A549 (cell line): Measurements from ENCODE around the gene SHISAL1. TPM values are rescaled to one million over a fixed set of nuclear protein-coding genes. Genes with fewer than 3 reads are reported as not detected.

Source experiments
- ATAC-seq, 2 experiments: fragments of 200-7000 bp in 1 of 2; fragments of >200 bp in 1 of 2; cut with Nextera tagmentation in 1 of 2; cut with Tn5 transposase in 1 of 2; 3 replicates each; pipeline versions ENCODE4 v1.8.0 to v1.9.1; 2018 to 2020; ENCODE audit warnings: mild to moderate bottlenecking in 1 of 2, moderate library complexity in 1 of 2
- CTCF ChIA-PET: fragments of 300-600 bp; sonication (Branson Sonifier 250); formaldehyde crosslinking; extraction: SDS; loops from one replicate; lab custom pipeline; 2021; ENCODE audit warnings: antibody characterized with exemption, inconsistent platforms; lab: Yijun Ruan, JAX
- POLR2A ChIA-PET: fragments of 350-600 bp; formaldehyde crosslinking; extraction: SDS; loops from one replicate; lab custom pipeline; 2021; ENCODE audit warnings: antibody characterized with exemption, inconsistent platforms; lab: Yijun Ruan, JAX
- DNase-seq, 2 experiments: peaks; one replicate each; pipeline versions ENCODE4 v3.0.0 to v3.0.0-alpha.2; 2011 to 2016; ENCODE audit warnings: low read depth in 1 of 2, low spot score in 1 of 2
- FAIRE-seq: peaks from 2 replicates; lab custom pipeline; 2011; peaks lifted over from hg19 to GRCh38; lab: Jason Lieb, UNC
- H3K27ac ChIP-seq, 2 experiments: fragments of >200 bp; sonication (Bioruptor Twin); formaldehyde crosslinking; 3 replicates each; pipeline ENCODE4 v1.5.1; 2016 to 2017
- H3K4me1 ChIP-seq: fragments of >200 bp; sonication (Bioruptor Twin); formaldehyde crosslinking; 3 replicates; pipeline ENCODE4 v1.6.1; 2016
- H3K4me2 ChIP-seq: fragments of >200 bp; sonication (Bioruptor Twin); formaldehyde crosslinking; 3 replicates; pipeline ENCODE4 v1.6.1; 2016
- H3K4me3 ChIP-seq: fragments of >200 bp; sonication (Bioruptor Twin); formaldehyde crosslinking; 3 replicates; pipeline ENCODE4 v1.5.1; 2016
- H3K9me3 ChIP-seq: fragments of >200 bp; sonication (Bioruptor Twin); formaldehyde crosslinking; 3 replicates; pipeline ENCODE4 v1.6.1; 2016
- BHLHE40 ChIP-seq: IDR thresholded peaks from 2 replicates; pipeline ENCODE4 v1.6.1; 2012; ENCODE audit warnings: low read depth, low read length, inconsistent platforms
- CBX2 ChIP-seq: fragments of 200-600 bp; sonication (generic); IDR thresholded peaks from 2 replicates; pipeline ENCODE4 v1.6.1; 2016; ENCODE audit warnings: low read depth, mild to moderate bottlenecking, borderline replicate concordance
- CHD4 ChIP-seq: fragments of 200-600 bp; sonication (generic); IDR thresholded peaks from 2 replicates; pipeline ENCODE4 v1.6.1; 2016; ENCODE audit warnings: antibody characterized with exemption, mild to moderate bottlenecking, borderline replicate concordance
- CTCF ChIP-seq: fragments of >200 bp; sonication (Bioruptor Twin); formaldehyde crosslinking; IDR thresholded peaks from 3 replicates; pipeline ENCODE4 v1.5.1; 2016
- FOSB ChIP-seq: fragments of 250-450 bp; sonication (Bioruptor Pico); IDR thresholded peaks from 2 replicates; pipeline ENCODE4 v1.5.0; 2020; ENCODE audit warnings: mild to moderate bottlenecking, moderate library complexity
- GATA3 ChIP-seq: IDR thresholded peaks from 2 replicates; pipeline ENCODE4 v1.6.1; 2012; ENCODE audit warnings: borderline replicate concordance
- JUN ChIP-seq, 2 experiments: fragments of >200 bp; sonication (Bioruptor Twin); formaldehyde crosslinking; IDR thresholded peaks; 2 replicates in 1 of 2; 3 replicates in 1 of 2; pipeline ENCODE4 v1.6.1; 2016 to 2017
- JUNB ChIP-seq: fragments of >200 bp; sonication (Bioruptor Twin); formaldehyde crosslinking; IDR thresholded peaks from 2 replicates; pipeline ENCODE4 v1.6.1; 2016
- NFE2L2 ChIP-seq: fragments of 150-350 bp; conservative IDR thresholded peaks from 2 replicates; pipeline ENCODE4 v1.6.1; 2014; ENCODE audit warnings: low read length
- NPAS2 ChIP-seq: fragments of 250-450 bp; sonication (Bioruptor Pico); IDR thresholded peaks from 2 replicates; pipeline ENCODE4 v1.8.0; 2022; ENCODE audit warnings: mild to moderate bottlenecking, moderate library complexity, borderline replicate concordance
- PBX3 ChIP-seq: IDR thresholded peaks from 2 replicates; pipeline ENCODE4 v1.6.1; 2012
- RAD21 ChIP-seq, 2 experiments: fragments of >200 bp in 1 of 2; sonication (Bioruptor Twin) in 1 of 2; formaldehyde crosslinking in 1 of 2; IDR thresholded peaks in 1 of 2; conservative IDR thresholded peaks in 1 of 2; 2 replicates in 1 of 2; 3 replicates in 1 of 2; pipeline ENCODE4 v1.6.1; 2012 to 2018; ENCODE audit warnings: inconsistent platforms in 1 of 2
- RARB ChIP-seq: fragments of 250-450 bp; sonication (Bioruptor Pico); IDR thresholded peaks from 2 replicates; pipeline ENCODE4 v1.8.0; 2021; ENCODE audit warnings: mild to moderate bottlenecking, moderate library complexity
- RFX5 ChIP-seq: fragments of 450-650 bp; IDR thresholded peaks from 2 replicates; pipeline ENCODE4 v1.7.1; 2014; ENCODE audit warnings: antibody characterized with exemption, mild to moderate bottlenecking, moderate library complexity
- USF2 ChIP-seq: fragments of 450-650 bp; IDR thresholded peaks from 2 replicates; pipeline ENCODE4 v1.6.1; 2014; ENCODE audit warnings: antibody characterized with exemption
- ZC3H11A ChIP-seq: fragments of 450-650 bp; IDR thresholded peaks from 2 replicates; pipeline ENCODE4 v1.6.1; 2014; ENCODE audit warnings: antibody characterized with exemption, mild to moderate bottlenecking
- ZFP36 ChIP-seq: fragments of 450-650 bp; IDR thresholded peaks from 2 replicates; pipeline ENCODE4 v1.6.1; 2014; ENCODE audit warnings: borderline replicate concordance; ENCODE audit not compliant: partially characterized antibody
- ZSCAN20 ChIP-seq: fragments of 250-450 bp; sonication (Bioruptor Pico); IDR thresholded peaks from 2 replicates; pipeline ENCODE4 v1.8.0; 2022; ENCODE audit warnings: mild to moderate bottlenecking, moderate library complexity
- whole genome bisulfite sequencing: methylation state at CpG from one replicate; pipeline ENCODE4 v1.1.6; 2017; ENCODE audit errors: missing lambda C conversion rate; 5-methylcytosine and 5-hydroxymethylcytosine counted together
- polyA plus RNA-seq, 4 experiments: library from polyadenylated mRNA; depleted of rRNA in 3 of 4; stranded (reverse); fragments of >200 nt; fragmentation: RNase III in 1 of 4; extraction: RNeasy Plus Mini Kit Qiagen cat#74134 plus additional on column Dnase treatment in 1 of 4; gene quantifications; 2 replicates in 3 of 4; 3 replicates in 1 of 4; pipeline ENCODE4 v1.2.3, GENCODE V29; 2011 to 2017
- TF ChIP-seq, protein P1 (sequence below): fragments of 150-350 bp; IDR thresholded peaks from 2 replicates; pipeline ENCODE4 v1.6.1; 2014; ENCODE audit warnings: low read depth, mild to moderate bottlenecking, low read length
- TF ChIP-seq, protein P2 (sequence below): fragments of 250-450 bp; sonication (Bioruptor Pico); IDR thresholded peaks from 2 replicates; pipeline ENCODE4 v1.5.0; 2020; ENCODE audit warnings: low read depth, mild to moderate bottlenecking, moderate library complexity

SHISAL1 gene
- polyA plus RNA-seq, 2 of the 4 experiments (the other 2 are of a cell fraction): 0.61 to 1.9 TPM

- Histone ChIP-seq H3K27ac (no peak overlapping the region), H3K9me3 (no peaks in the 10 kb centered on the region), H3K4me1 (no peaks in the 10 kb centered on the region), H3K4me2 (no peak overlapping the region), H3K4me3 (no peak overlapping the region)
- no peak for DNase-seq
- no peak for ATAC-seq
- no peak for FAIRE-seq
- POLR2A ChIA-PET: no interaction called here
- TF ChIP-seq, protein P1, sequence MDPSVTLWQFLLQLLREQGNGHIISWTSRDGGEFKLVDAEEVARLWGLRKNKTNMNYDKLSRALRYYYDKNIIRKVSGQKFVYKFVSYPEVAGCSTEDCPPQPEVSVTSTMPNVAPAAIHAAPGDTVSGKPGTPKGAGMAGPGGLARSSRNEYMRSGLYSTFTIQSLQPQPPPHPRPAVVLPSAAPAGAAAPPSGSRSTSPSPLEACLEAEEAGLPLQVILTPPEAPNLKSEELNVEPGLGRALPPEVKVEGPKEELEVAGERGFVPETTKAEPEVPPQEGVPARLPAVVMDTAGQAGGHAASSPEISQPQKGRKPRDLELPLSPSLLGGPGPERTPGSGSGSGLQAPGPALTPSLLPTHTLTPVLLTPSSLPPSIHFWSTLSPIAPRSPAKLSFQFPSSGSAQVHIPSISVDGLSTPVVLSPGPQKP: no peak
- TF ChIP-seq RFX5 (no peak), CHD4 (no peak), ZC3H11A (no peak), NPAS2 (no peak), RAD21 (conservative IDR thresholded peaks at IDR 0.05 in 1 of 2, IDR thresholded peaks at IDR 0.05 in 1 of 2) (no peak), NFE2L2 (no peak), CTCF (no peak), JUNB (no peak), CBX2 (no peak), USF2 (no peak), JUN (IDR thresholded peaks at IDR 0.05) (no peak), RARB (CRISPR knock-in tag) (no peak), PBX3 (no peak), ZFP36 (no peak)
- TF ChIP-seq, protein P2, sequence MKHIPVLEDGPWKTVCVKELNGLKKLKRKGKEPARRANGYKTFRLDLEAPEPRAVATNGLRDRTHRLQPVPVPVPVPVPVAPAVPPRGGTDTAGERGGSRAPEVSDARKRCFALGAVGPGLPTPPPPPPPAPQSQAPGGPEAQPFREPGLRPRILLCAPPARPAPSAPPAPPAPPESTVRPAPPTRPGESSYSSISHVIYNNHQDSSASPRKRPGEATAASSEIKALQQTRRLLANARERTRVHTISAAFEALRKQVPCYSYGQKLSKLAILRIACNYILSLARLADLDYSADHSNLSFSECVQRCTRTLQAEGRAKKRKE (CRISPR knock-in tag): no peak
- 51% methylated on average over 2 of the region's 2 CpGs for WGBS
- CTCF ChIA-PET: no interaction called here
Observed at GRCh38 chr22:44199164-44199563, 113.6 kb downstream of the SHISAL1 start.

- TF ChIP-seq ZSCAN20 (CRISPR knock-in tag) (no peak), BHLHE40 (no peak), FOSB (no peak), RAD21 (conservative IDR thresholded peaks at IDR 0.05 in 1 of 2, IDR thresholded peaks at IDR 0.05 in 1 of 2) (no peak), GATA3 (no peak), ZFP36 (peak; percentile 9)
- CTCF ChIA-PET: no interaction called here
- Histone ChIP-seq H3K4me3 (no peak overlapping the region), H3K4me1 (peaks cover 9% of the 10 kb centered on the region; the same call in 2 of the 3 replicates), H3K27ac (no peak overlapping the region), H3K9me3 (no peaks in the 10 kb centered on the region), H3K4me2 (no peak overlapping the region)
- FAIRE-seq (no peak), DNase-seq (no peak), ATAC-seq (no peak)
- 30% methylated on average over 2 of the region's 2 CpGs for WGBS
- POLR2A ChIA-PET: no interaction called here
Observed at GRCh38 chr22:44197271-44197670, 115.5 kb downstream of the SHISAL1 start.
